SU-DHL-6 (cell line): ENCODE data around the gene CX3CL1.

ENCODE experiments used
- H2AFZ ChIP-seq: fragments of 200-600 bp; sonication (generic); 2 replicates; pipeline ENCODE4 v1.6.1; 2014; ENCODE audit warnings: low read depth, mild to moderate bottlenecking, moderate library complexity, mixed read lengths, antibody characterized with exemption, low read length; ENCODE audit not compliant: severe bottlenecking
- H3F3A ChIP-seq: fragments of 200-600 bp; shearing (Covaris generic); 2 replicates; pipeline ENCODE4 v1.6.0; 2016; ENCODE audit warnings: antibody characterized with exemption, mild to moderate bottlenecking; ENCODE audit not compliant: insufficient read depth
- H3K27ac ChIP-seq: fragments of 200-600 bp; sonication (generic); 2 replicates; pipeline ENCODE4 v1.5.1; 2016; ENCODE audit warnings: low read depth, mild to moderate bottlenecking, low read length, moderate library complexity, mixed read lengths
- H3K27me3 ChIP-seq: fragments of 200-600 bp; sonication (generic), shearing (Covaris generic); 2 replicates; pipeline ENCODE4 v1.6.0; 2014; ENCODE audit warnings: mild to moderate bottlenecking, low read length
- H3K36me3 ChIP-seq: fragments of 200-600 bp; sonication (generic); 2 replicates; pipeline ENCODE4 v1.6.1; 2014; ENCODE audit warnings: mild to moderate bottlenecking, low read length, mixed read lengths
- H3K4me2 ChIP-seq: fragments of 300-600, 200-600 bp; shearing (Covaris generic), sonication (generic); 2 replicates; pipeline ENCODE4 v1.6.0; 2014; ENCODE audit warnings: low read length, low read depth, mild to moderate bottlenecking; ENCODE audit not compliant: poor library complexity, severe bottlenecking
- H3K4me3 ChIP-seq: fragments of 200-600 bp; sonication (generic); 2 replicates; pipeline ENCODE4 v1.5.1; 2014; ENCODE audit warnings: antibody characterized with exemption, low read length, mild to moderate bottlenecking, mixed read lengths; ENCODE audit not compliant: insufficient read depth, poor library complexity, severe bottlenecking
- H3K79me2 ChIP-seq: fragments of 200-600 bp; sonication (generic); 2 replicates; pipeline ENCODE4 v1.6.1; 2014; ENCODE audit warnings: mild to moderate bottlenecking, low read length, moderate library complexity; ENCODE audit not compliant: insufficient read depth
- H3K9ac ChIP-seq: fragments of 200-600 bp; sonication (generic); 2 replicates; pipeline ENCODE4 v1.7.0; 2014; ENCODE audit warnings: mild to moderate bottlenecking, low read length
- H3K9me2 ChIP-seq: fragments of 200-600 bp; sonication (generic); replicated peaks from 2 replicates; pipeline ENCODE4 v1.6.1; 2014; ENCODE audit warnings: low read length; ENCODE audit not compliant: insufficient read depth
- H3K9me3 ChIP-seq: fragments of 200-600 bp; sonication (generic); 2 replicates; pipeline ENCODE4 v1.6.1; 2014; ENCODE audit warnings: low read length, mixed read lengths; ENCODE audit not compliant: insufficient read depth
- H4K20me1 ChIP-seq: fragments of 200-600 bp; sonication (generic); 2 replicates; pipeline ENCODE4 v1.6.1; 2014; ENCODE audit warnings: low read depth, mild to moderate bottlenecking, antibody characterized with exemption, low read length, moderate library complexity, mixed read lengths
- EZH2phosphoT487 ChIP-seq: fragments of 200-600 bp; sonication (generic), shearing (Covaris generic); conservative IDR thresholded peaks from 2 replicates; pipeline ENCODE4 v1.6.1; 2018; ENCODE audit warnings: mild to moderate bottlenecking, antibody characterized with exemption, low read length, moderate library complexity, mixed read lengths
- TF ChIP-seq, protein P1 (sequence below): fragments of 200-600 bp; sonication (generic); IDR thresholded peaks from one replicate; pipeline ENCODE4 v1.5.1; 2017; ENCODE audit warnings: antibody characterized with exemption, mild to moderate bottlenecking, low read length, moderate library complexity; ENCODE audit not compliant: insufficient read depth, poor library complexity, severe bottlenecking

Gene CX3CL1

DNA sequence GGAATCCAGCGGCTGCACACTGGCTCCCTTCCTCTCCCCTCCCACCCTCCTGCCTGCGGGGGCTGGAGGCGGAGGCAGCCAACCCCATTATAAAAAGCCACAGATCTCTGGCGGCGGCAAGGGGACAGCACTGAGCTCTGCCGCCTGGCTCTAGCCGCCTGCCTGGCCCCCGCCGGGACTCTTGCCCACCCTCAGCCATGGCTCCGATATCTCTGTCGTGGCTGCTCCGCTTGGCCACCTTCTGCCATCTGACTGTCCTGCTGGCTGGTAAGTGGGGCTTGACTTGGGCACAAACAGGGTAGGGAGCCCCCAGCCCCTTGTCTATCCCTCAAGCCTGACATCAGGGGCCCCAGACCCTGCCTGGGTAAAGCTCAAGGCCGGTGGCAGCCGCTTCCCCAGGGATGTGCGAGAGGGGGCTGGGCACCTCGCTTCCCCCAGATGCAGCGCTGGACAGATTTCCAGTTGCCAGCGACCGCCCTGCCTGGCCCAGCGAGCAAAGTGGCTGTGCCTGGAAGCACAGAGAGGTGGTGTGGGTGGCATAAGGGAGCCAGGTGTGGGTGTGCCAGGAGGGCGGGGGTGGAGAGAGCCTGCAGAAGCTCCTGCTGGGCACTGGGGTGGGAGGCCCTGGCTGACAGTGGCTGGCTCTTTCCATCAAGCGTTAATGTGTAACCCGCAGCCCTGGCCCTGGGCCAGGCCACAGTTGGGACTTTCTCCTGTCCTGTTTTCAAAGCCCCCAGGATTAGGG, at the start of gene CX3CL1:
Gene CX3CL1, plus strand, starts transcription at position 119 of the 745 bp plus-strand sequence. Its CDS starts 79 bp downstream, at position 198.
- no peak within 1 kb of the TSS for H3K9ac ChIP-seq

DNA sequence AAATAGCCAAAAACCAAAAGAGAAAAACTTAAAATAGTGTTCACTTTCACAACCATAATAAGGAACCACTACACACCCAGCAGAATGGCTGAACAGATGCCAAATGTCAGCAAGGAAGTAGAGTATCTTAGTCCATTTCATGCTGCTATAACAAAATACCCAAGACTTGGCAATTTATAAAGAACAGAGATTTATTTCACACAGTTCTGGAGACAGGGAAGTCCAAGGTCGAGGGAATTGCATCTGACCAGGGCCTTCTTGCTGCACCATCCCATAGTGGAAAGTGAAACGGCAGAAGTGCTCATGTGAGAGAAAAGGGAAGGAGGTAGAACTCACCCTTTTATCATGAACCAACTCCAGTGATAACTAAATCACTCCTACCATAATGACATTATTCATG, 47.5 kb upstream of the CX3CL1 start:
- H3K27me3 ChIP-seq: no peaks in the 10 kb centered on the region
- no peaks in the 10 kb centered on the region for H3K9me2 ChIP-seq
- no peak overlapping the region for H3K27ac ChIP-seq
- no peak for TF ChIP-seq EZH2phosphoT487
- TF ChIP-seq, protein P1, sequence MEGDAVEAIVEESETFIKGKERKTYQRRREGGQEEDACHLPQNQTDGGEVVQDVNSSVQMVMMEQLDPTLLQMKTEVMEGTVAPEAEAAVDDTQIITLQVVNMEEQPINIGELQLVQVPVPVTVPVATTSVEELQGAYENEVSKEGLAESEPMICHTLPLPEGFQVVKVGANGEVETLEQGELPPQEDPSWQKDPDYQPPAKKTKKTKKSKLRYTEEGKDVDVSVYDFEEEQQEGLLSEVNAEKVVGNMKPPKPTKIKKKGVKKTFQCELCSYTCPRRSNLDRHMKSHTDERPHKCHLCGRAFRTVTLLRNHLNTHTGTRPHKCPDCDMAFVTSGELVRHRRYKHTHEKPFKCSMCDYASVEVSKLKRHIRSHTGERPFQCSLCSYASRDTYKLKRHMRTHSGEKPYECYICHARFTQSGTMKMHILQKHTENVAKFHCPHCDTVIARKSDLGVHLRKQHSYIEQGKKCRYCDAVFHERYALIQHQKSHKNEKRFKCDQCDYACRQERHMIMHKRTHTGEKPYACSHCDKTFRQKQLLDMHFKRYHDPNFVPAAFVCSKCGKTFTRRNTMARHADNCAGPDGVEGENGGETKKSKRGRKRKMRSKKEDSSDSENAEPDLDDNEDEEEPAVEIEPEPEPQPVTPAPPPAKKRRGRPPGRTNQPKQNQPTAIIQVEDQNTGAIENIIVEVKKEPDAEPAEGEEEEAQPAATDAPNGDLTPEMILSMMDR: no peak
- H3K9ac ChIP-seq: no peak overlapping the region
- no peaks in the 10 kb centered on the region for H4K20me1 ChIP-seq
- H3K79me2 ChIP-seq: no peaks in the 10 kb centered on the region
- H3K36me3 ChIP-seq: no peaks in the 10 kb centered on the region
- H3K4me3 ChIP-seq: no peak overlapping the region
- no peaks in the 10 kb centered on the region for H3F3A ChIP-seq
- H2AFZ ChIP-seq: no peak overlapping the region
- no peak overlapping the region for H3K4me2 ChIP-seq
- no peaks in the 10 kb centered on the region for H3K9me3 ChIP-seq

More for the DNA sequence above, at the start of gene CX3CL1:
- Histone ChIP-seq H3K27ac (no peak within 1 kb of the TSS), H3K36me3 (no peaks in the 10 kb centered on the region), H3K79me2 (no peaks in the 10 kb centered on the region), H3F3A (no peaks in the 10 kb centered on the region), H3K27me3 (no peaks in the 10 kb centered on the region), H2AFZ (no peak within 1 kb of the TSS), H4K20me1 (no peaks in the 10 kb centered on the region), H3K9me2 (no peaks in the 10 kb centered on the region), H3K4me2 (no peak within 1 kb of the TSS), H3K4me3 (no peak within 1 kb of the TSS), H3K9me3 (no peaks in the 10 kb centered on the region)
- TF ChIP-seq EZH2phosphoT487: no peak
- TF ChIP-seq, protein P1: no peak

DNA sequence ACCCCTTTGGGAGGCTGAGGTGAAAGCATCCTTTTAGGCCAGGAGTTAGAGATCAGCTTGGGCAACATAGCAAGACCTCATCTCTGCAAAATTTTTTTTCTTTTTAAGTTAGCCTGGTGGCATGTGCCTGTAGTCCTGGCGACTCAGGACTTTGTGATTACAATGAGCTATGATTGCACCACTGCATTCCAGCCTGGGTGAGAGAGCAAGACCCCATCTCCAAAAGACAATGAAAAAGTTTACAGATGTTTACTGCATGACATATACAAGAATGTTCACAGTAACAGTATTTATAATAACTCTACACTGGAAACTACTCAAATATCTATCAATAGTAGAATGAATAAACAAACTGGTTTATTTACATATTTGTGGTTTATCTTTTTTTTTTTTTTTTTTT, 46.8 kb upstream of the CX3CL1 start:
- Histone ChIP-seq H2AFZ (no peak overlapping the region), H3K9ac (no peak overlapping the region), H4K20me1 (no peaks in the 10 kb centered on the region), H3K36me3 (no peaks in the 10 kb centered on the region), H3K27ac (no peak overlapping the region), H3K4me2 (no peak overlapping the region), H3K79me2 (no peaks in the 10 kb centered on the region), H3K27me3 (no peaks in the 10 kb centered on the region), H3F3A (no peaks in the 10 kb centered on the region), H3K4me3 (no peak overlapping the region), H3K9me2 (no peaks in the 10 kb centered on the region), H3K9me3 (no peaks in the 10 kb centered on the region)
- TF ChIP-seq EZH2phosphoT487: no peak
- TF ChIP-seq, protein P1: no peak
